ENCODE data around the gene LRWD1. TPM values are rescaled to one million over a fixed set of nuclear protein-coding genes. Genes with fewer than 3 reads are reported as not detected.
"Not testable (repeated sequence)": the region's sequence is repeated elsewhere in the genome, so short reads cannot be mapped to it uniquely, and the experiment has no call there.

The LRWD1 gene
- total RNA-seq, 1 donor from 2014 or later: 30.7 TPM

GRCh38 chr7:102467581-102468477 lies 3.0 kb downstream of the LRWD1 start:
- intact Hi-C loops (cut with micrococcal nuclease): loop anchor here (1.0 to 10.0 kb wide), 3 partner anchors 18 to 1146 kb away; partner anchors contain the start of genes FAM185A and IFT22

GRCh38 chr7:102468478-102469350 lies 3.9 kb downstream of the LRWD1 start:
- intact Hi-C loops (cut with micrococcal nuclease): loop anchor here (5.0 to 10.0 kb wide), 2 partner anchors 276 to 1146 kb away; partner anchors contain the start of genes FAM185A and IFT22

- intact Hi-C loops (cut with micrococcal nuclease): loop anchor here (5.0 to 10.0 kb wide), 2 partner anchors 275 to 1147 kb away; partner anchors contain the start of genes FAM185A and IFT22
Observed at GRCh38 chr7:102469351-102469971, 4.7 kb downstream of the LRWD1 start.

- intact Hi-C loops (cut with micrococcal nuclease): loop anchor here (5.0 to 10.0 kb wide), 2 partner anchors 275 to 1148 kb away; partner anchors contain the start of genes FAM185A and IFT22
Observed at GRCh38 chr7:102469972-102470825, 5.4 kb downstream of the LRWD1 start.

- intact Hi-C loops (cut with micrococcal nuclease): no loop called here
Observed at GRCh38 chr7:102471791-102472125, 7.0 kb downstream of the LRWD1 start.

- intact Hi-C loops (cut with micrococcal nuclease): no loop called here
Observed at GRCh38 chr7:102472126-102473041, 7.6 kb downstream of the LRWD1 start.

GRCh38 chr7:102473271-102473991 lies 8.6 kb downstream of the LRWD1 start:
- intact Hi-C loops (cut with micrococcal nuclease): no loop called here

- intact Hi-C loops (cut with micrococcal nuclease): not testable (repeated sequence)
Observed at GRCh38 chr7:102474116-102474515, 9.3 kb downstream of the LRWD1 start.

- intact Hi-C loops (cut with micrococcal nuclease): not testable (repeated sequence)
Observed at GRCh38 chr7:102474736-102475435, 10.1 kb downstream of the LRWD1 start.

- intact Hi-C loops (cut with micrococcal nuclease): not testable (repeated sequence)
Observed at GRCh38 chr7:102478314-102479208, 13.8 kb downstream of the LRWD1 start, which contains the start of gene POLR2J. Gene POLR2J (minus strand): TSS chr7:102478922. CDS start chr7:102478860, 62 bp downstream.

- intact Hi-C loops (cut with micrococcal nuclease): not testable (repeated sequence)
Observed at GRCh38 chr7:102479209-102479584, 14.4 kb downstream of the LRWD1 start.

- intact Hi-C loops (cut with micrococcal nuclease): not testable (repeated sequence)
Observed at GRCh38 chr7:102479982-102480637, 15.3 kb downstream of the LRWD1 start.

- intact Hi-C loops (cut with micrococcal nuclease): not testable (repeated sequence)
Observed at GRCh38 chr7:102481962-102482361, 17.2 kb downstream of the LRWD1 start.

- intact Hi-C loops (cut with micrococcal nuclease): not testable (repeated sequence)
Observed at GRCh38 chr7:102484317-102484716, 19.5 kb downstream of the LRWD1 start.

GRCh38 chr7:102490529-102491075 lies 25.8 kb downstream of the LRWD1 start:
- intact Hi-C loops (cut with micrococcal nuclease): not testable (repeated sequence)

All from T-helper 1 cell treated with Interleukin-12 subunit alpha and Interleukin-12 subunit beta and Interleukin-4 antibody, amounts not matched to agents 30 ng/mL and 1 ng/mL, for 36 hours (primary cell).